Measurements from ENCODE around the gene PTPRN2.

PTPRN2 gene

GRCh38 chr7:157542068-157543021 is 1045.3 kb downstream of the PTPRN2 start:
- FAIRE-seq, result no peak

GRCh38 chr7:157541295-157542067 is 1046.1 kb downstream of the PTPRN2 start:
- no peak for FAIRE-seq

GRCh38 chr7:157540606-157541294 is 1046.9 kb downstream of the PTPRN2 start:
- no peak for FAIRE-seq

GRCh38 chr7:157540020-157540419 is 1047.6 kb downstream of the PTPRN2 start:
- FAIRE-seq, result no peak

GRCh38 chr7:157539521-157539920 is 1048.1 kb downstream of the PTPRN2 start:
- FAIRE-seq, result no peak

- no peak for FAIRE-seq
Observed at GRCh38 chr7:157538735-157539134, 1048.9 kb downstream of the PTPRN2 start.

GRCh38 chr7:157538321-157538720 is 1049.3 kb downstream of the PTPRN2 start:
- FAIRE-seq, result no peak

GRCh38 chr7:157537056-157537455 is 1050.6 kb downstream of the PTPRN2 start:
- no peak for FAIRE-seq

- no peak for FAIRE-seq
Observed at GRCh38 chr7:157532068-157532467, 1055.6 kb downstream of the PTPRN2 start.

GRCh38 chr7:157529768-157530560 is 1057.7 kb downstream of the PTPRN2 start:
- FAIRE-seq, result no peak

- FAIRE-seq, result no peak
Observed at GRCh38 chr7:157528785-157529341, 1058.8 kb downstream of the PTPRN2 start.

- FAIRE-seq, result no peak
Observed at GRCh38 chr7:157527686-157528085, 1059.9 kb downstream of the PTPRN2 start.

- FAIRE-seq, result no peak
Observed at GRCh38 chr7:157526913-157527634, 1060.5 kb downstream of the PTPRN2 start.

- FAIRE-seq, result no peak
Observed at GRCh38 chr7:157526005-157526912, 1061.4 kb downstream of the PTPRN2 start.

GRCh38 chr7:157525491-157525915 is 1062.1 kb downstream of the PTPRN2 start:
- FAIRE-seq, result no peak

GRCh38 chr7:157524731-157525130 is 1062.9 kb downstream of the PTPRN2 start:
- FAIRE-seq, result no peak

GRCh38 chr7:157523766-157524421 is 1063.7 kb downstream of the PTPRN2 start:
- no peak for FAIRE-seq

GRCh38 chr7:157523371-157523765 is 1064.3 kb downstream of the PTPRN2 start:
- FAIRE-seq, result no peak

- no peak for FAIRE-seq
Observed at GRCh38 chr7:157522954-157523353, 1064.7 kb downstream of the PTPRN2 start.

GRCh38 chr7:157522189-157522588 is 1065.4 kb downstream of the PTPRN2 start:
- FAIRE-seq, result no peak

Data from islet of Langerhans (tissue), 1 donor.